Ishikawa (cell line): ENCODE data around the gene CFP.

Source experiments
- CEBPB ChIP-seq: IDR thresholded peaks from 2 replicates; pipeline ENCODE4 v1.6.1; 2012
- CREB1 ChIP-seq: IDR thresholded peaks from 2 replicates; pipeline ENCODE4 v1.6.1; 2012; ENCODE audit warnings: low read depth
- EGR1 ChIP-seq: IDR thresholded peaks from 2 replicates; pipeline ENCODE4 v1.6.1; 2012
- EP300 ChIP-seq: IDR thresholded peaks from 2 replicates; pipeline ENCODE4 v1.6.1; 2012; ENCODE audit warnings: borderline replicate concordance
- FOXM1 ChIP-seq: IDR thresholded peaks from 2 replicates; pipeline ENCODE4 v1.6.1; 2012; ENCODE audit warnings: low read depth, borderline replicate concordance
- NFIC ChIP-seq: IDR thresholded peaks from 2 replicates; pipeline ENCODE4 v1.6.1; 2012
- RAD21 ChIP-seq: IDR thresholded peaks from 2 replicates; pipeline ENCODE4 v1.6.1; 2012; ENCODE audit warnings: low read depth
- TAF1 ChIP-seq: IDR thresholded peaks from 2 replicates; pipeline ENCODE4 v1.6.1; 2012; ENCODE audit warnings: low read depth, mild to moderate bottlenecking
- TCF12 ChIP-seq: IDR thresholded peaks from 2 replicates; pipeline ENCODE4 v1.6.1; 2012; ENCODE audit warnings: low read depth
- TEAD4 ChIP-seq: IDR thresholded peaks from 2 replicates; pipeline ENCODE4 v1.6.1; 2012
- YY1 ChIP-seq: IDR thresholded peaks from 2 replicates; pipeline ENCODE4 v1.6.1; 2012; ENCODE audit warnings: low read depth
- ZBTB7A ChIP-seq: IDR thresholded peaks from 2 replicates; pipeline ENCODE4 v1.6.1; 2012; ENCODE audit warnings: low read depth
- TF ChIP-seq, protein P1 (sequence below): IDR thresholded peaks from 2 replicates; pipeline ENCODE4 v1.6.1; 2012; ENCODE audit warnings: low read depth, mild to moderate bottlenecking
- TF ChIP-seq, protein P2 (sequence below): IDR thresholded peaks from 2 replicates; pipeline ENCODE4 v1.6.1; 2012
- TF ChIP-seq, protein P3 (sequence below): IDR thresholded peaks from 2 replicates; pipeline ENCODE4 v1.6.1; 2012

CFP gene

DNA sequence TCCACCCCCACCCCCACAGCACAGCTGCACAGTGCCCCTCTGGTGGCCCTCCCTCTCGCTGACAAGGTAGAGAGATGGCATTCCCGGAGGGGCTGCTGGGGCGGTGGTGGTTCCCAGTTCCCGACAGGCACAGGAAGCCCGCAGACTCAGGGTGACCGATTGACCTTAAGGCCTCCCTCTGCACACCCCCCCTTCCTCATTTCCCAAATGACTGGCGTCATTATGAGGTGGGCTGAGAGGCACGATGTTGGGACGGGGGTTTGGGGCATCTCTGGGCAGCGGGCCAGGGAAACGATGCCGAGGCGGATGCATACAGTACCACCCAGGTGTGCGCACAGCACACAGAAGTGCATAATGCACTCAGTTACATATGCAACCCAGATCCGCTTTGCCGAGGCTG is 51.0 kb downstream of the CFP start:
- no peak for TF ChIP-seq TEAD4
- TF ChIP-seq RAD21 = no peak
- no peak for TF ChIP-seq EGR1
- no peak for TF ChIP-seq FOXM1

DNA sequence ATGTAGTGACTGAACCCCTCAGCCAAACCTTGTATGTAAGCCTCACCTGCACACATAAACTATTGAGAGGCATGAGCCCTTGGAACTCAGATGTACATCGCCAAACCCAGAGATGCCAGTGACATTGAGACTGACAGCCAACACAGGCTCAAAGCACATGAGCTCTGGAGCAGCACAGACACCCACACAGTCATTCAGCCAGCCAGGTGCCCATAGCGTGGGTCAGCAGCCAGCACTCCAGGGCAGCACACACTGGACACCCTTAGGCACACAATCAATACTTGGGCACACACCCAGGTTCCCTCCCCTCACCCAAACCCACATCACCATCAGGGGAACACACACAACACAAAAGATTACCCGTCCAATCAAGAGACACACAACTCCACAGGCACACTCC is 51.8 kb downstream of the CFP start:
- TF ChIP-seq, protein P1, sequence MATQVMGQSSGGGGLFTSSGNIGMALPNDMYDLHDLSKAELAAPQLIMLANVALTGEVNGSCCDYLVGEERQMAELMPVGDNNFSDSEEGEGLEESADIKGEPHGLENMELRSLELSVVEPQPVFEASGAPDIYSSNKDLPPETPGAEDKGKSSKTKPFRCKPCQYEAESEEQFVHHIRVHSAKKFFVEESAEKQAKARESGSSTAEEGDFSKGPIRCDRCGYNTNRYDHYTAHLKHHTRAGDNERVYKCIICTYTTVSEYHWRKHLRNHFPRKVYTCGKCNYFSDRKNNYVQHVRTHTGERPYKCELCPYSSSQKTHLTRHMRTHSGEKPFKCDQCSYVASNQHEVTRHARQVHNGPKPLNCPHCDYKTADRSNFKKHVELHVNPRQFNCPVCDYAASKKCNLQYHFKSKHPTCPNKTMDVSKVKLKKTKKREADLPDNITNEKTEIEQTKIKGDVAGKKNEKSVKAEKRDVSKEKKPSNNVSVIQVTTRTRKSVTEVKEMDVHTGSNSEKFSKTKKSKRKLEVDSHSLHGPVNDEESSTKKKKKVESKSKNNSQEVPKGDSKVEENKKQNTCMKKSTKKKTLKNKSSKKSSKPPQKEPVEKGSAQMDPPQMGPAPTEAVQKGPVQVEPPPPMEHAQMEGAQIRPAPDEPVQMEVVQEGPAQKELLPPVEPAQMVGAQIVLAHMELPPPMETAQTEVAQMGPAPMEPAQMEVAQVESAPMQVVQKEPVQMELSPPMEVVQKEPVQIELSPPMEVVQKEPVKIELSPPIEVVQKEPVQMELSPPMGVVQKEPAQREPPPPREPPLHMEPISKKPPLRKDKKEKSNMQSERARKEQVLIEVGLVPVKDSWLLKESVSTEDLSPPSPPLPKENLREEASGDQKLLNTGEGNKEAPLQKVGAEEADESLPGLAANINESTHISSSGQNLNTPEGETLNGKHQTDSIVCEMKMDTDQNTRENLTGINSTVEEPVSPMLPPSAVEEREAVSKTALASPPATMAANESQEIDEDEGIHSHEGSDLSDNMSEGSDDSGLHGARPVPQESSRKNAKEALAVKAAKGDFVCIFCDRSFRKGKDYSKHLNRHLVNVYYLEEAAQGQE = no peak
- no peak for TF ChIP-seq YY1
- TF ChIP-seq CEBPB = no peak
- TF ChIP-seq EP300 = no peak

DNA sequence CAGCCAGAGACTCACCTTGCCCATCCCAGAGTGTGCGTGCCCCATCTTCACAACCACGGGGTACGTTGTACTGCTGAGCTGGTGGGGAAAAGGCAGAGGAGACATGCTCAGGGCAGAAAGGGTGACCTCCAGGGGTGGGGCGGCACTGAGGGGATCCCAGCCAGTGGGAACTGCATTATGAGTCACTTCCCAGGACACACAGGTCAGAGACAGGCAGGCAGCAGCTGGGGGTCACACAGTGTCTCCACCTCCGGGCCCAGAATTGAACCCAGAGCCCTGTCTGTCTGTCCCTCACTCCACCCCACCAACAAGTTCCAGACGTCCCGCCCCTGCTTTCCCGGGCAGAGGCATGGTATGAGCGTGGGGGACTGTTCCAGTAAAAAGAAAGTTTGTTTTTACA is 52.3 kb downstream of the CFP start:
- TF ChIP-seq, protein P2, sequence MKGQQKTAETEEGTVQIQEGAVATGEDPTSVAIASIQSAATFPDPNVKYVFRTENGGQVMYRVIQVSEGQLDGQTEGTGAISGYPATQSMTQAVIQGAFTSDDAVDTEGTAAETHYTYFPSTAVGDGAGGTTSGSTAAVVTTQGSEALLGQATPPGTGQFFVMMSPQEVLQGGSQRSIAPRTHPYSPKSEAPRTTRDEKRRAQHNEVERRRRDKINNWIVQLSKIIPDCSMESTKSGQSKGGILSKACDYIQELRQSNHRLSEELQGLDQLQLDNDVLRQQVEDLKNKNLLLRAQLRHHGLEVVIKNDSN = no peak
- TF ChIP-seq EP300 (no peak), CREB1 (no peak)

DNA sequence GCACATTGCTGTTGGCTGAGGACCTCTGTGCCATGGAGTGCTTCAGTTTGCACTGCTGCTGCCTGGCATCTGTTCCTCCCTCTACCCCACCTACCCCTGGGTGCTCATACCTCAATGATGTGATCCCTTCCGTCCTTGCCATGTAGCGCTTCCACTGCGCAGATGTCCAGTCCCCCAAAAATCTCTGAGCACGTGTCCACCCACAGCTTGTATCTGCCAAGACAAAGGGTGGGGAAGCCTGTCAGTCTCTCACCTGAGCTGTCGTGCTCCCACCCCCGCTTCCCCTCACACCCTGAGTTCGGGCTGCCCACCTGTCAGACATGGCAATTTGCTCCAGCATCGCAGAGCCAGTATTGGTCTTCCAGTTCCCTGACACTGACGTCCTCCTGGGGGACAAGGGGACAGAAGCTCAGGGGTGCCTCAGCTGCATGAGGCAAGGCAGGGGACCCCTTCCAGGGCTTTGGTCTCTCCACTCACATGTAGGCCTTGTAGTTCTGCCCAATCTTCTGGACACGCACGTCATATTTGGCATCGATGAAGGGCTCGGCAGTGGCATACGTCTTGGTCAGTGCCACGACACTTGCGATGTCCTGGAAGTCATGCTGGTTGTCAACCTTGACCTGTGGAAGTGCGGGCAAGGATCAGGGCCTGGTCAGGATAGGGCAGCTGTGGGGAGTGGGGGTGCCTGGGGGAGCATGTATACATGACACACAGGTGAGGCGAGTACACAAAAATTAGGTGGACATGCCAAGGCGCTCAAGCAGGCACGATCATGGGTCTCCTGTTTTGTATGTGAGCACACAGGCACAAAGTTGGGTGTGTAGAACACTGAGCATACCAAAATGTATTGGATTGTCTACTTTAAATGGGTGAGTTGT is 53.5 kb downstream of the CFP start:
- TF ChIP-seq ZBTB7A = no peak
- no peak for TF ChIP-seq CEBPB
- TF ChIP-seq TAF1 = no peak
- TF ChIP-seq RAD21 = no peak
- TF ChIP-seq, protein P3, sequence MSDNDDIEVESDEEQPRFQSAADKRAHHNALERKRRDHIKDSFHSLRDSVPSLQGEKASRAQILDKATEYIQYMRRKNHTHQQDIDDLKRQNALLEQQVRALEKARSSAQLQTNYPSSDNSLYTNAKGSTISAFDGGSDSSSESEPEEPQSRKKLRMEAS = no peak
- no peak for TF ChIP-seq TEAD4
- TF ChIP-seq NFIC = no peak
- TF ChIP-seq CREB1 = no peak
- TF ChIP-seq YY1 = no peak
- no peak for TF ChIP-seq EGR1
- TF ChIP-seq FOXM1 = no peak
- TF ChIP-seq, protein P1 = no peak
- TF ChIP-seq TCF12 = no peak
- TF ChIP-seq, protein P2 = no peak
- no peak for TF ChIP-seq EP300

DNA sequence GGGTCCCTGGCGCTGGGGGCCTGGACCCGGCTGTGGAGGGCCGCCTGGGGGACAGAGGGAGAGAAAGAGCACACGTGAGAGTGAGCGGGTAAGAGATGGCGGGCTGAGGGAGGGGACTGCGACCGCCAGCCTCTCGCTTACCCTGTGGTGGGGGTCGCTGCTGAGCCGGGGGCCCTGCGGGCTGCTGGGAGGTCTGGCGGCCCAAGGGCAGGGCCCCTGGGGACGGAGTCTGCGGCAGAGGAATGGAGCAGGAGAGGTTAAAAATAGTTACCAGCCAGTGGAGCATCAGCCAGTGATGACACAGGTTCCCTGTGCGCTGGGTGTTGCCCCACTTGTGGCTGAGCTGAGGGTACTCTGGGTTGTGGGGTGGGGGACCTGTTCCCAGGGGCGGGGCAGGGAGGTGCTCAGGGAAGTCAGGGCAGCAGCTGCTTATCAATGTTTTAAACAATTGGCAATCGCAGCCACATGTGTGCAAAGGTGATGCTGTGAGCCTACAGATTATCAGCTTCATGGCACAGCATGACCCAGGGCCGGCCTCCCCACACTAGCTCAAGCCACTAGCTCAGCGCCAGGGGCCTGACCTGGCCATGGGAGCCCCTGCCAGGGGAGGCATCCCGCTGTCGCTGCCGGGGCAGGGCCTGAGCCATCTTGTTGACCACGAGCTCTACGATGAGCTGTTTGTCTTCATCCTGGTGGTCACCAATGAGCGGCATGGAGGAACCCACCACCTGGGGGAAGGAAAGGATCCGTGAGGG is 55.0 kb downstream of the CFP start:
- TF ChIP-seq CEBPB (no peak), FOXM1 (no peak), TAF1 (no peak), RAD21 (no peak), YY1 (no peak), EGR1 (no peak)
- TF ChIP-seq, protein P1 = no peak
- TF ChIP-seq, protein P2 = no peak
